MCF 10A (cell line): Measurements from ENCODE around the gene OXSR1. TPM values are rescaled to one million over a fixed set of nuclear protein-coding genes. Genes with fewer than 3 reads are reported as not detected.

Experiments used
- BruUV-seq: library from RNA; stranded (reverse); fragments of 400-500 nt; replicated peaks from 2 replicates; lab custom pipeline; 2021; lab: Mats Ljungman, UMichigan
- CTCF ChIA-PET: fragments of 300-600 bp; sonication (Branson Sonifier 250); formaldehyde crosslinking; extraction: SDS; loops from one replicate; lab custom pipeline; 2021; ENCODE audit warnings: antibody characterized with exemption, inconsistent platforms; lab: Yijun Ruan, JAX
- POLR2A ChIA-PET: fragments of 300-600, 350-650 bp; sonication (Branson Sonifier 250); formaldehyde crosslinking; extraction: SDS; loops from one replicate; lab custom pipeline; 2020; ENCODE audit warnings: antibody characterized with exemption, inconsistent platforms; lab: Yijun Ruan, JAX
- DNase-seq: peaks from one replicate; pipeline ENCODE4 v3.0.0-alpha.2; 2018; ENCODE audit not compliant: unreplicated experiment
- H3K27ac Mint-ChIP-seq: one replicate; pipeline ENCODE4 v1.8.0; 2022; ENCODE audit warnings: mild to moderate bottlenecking, low read depth, mixed read lengths; ENCODE audit not compliant: unreplicated experiment
- H3K27me3 Mint-ChIP-seq: one replicate; pipeline ENCODE4 v1.8.0; 2022; ENCODE audit warnings: mixed read lengths; ENCODE audit not compliant: insufficient read depth, unreplicated experiment
- H3K36me3 Mint-ChIP-seq: one replicate; pipeline ENCODE4 v1.8.0; 2022; ENCODE audit warnings: mild to moderate bottlenecking, moderate library complexity, mixed read lengths; ENCODE audit not compliant: insufficient read depth, unreplicated experiment
- H3K4me1 Mint-ChIP-seq: one replicate; pipeline ENCODE4 v1.8.0; 2022; ENCODE audit warnings: mixed read lengths; ENCODE audit not compliant: insufficient read depth, unreplicated experiment
- H3K4me3 Mint-ChIP-seq: one replicate; pipeline ENCODE4 v1.8.0; 2022; ENCODE audit warnings: mild to moderate bottlenecking, moderate library complexity, mixed read lengths; ENCODE audit not compliant: unreplicated experiment
- H3K9me3 Mint-ChIP-seq: one replicate; pipeline ENCODE4 v1.8.0; 2022; ENCODE audit warnings: mixed read lengths; ENCODE audit not compliant: unreplicated experiment
- intact Hi-C: fragments of 100-400 bp; cut with micrococcal nuclease; formaldehyde crosslinking; loops from 2 replicates; pipeline ENCODE4 v1.14.1; 2022
- total RNA-seq: library from RNA; stranded (reverse); gene quantifications from 2 replicates; pipeline ENCODE4 v1.2.3, GENCODE V29; 2022
- TF ChIP-seq, protein P1 (sequence below): fragments of 200-600 bp; IDR thresholded peaks from one replicate; pipeline ENCODE4 v1.8.0; 2022; ENCODE audit warnings: antibody characterized with exemption, mild to moderate bottlenecking; ENCODE audit not compliant: unreplicated experiment

OXSR1 gene
- total RNA-seq, 1 experiment from 2014 or later, result 75.5 TPM

DNA sequence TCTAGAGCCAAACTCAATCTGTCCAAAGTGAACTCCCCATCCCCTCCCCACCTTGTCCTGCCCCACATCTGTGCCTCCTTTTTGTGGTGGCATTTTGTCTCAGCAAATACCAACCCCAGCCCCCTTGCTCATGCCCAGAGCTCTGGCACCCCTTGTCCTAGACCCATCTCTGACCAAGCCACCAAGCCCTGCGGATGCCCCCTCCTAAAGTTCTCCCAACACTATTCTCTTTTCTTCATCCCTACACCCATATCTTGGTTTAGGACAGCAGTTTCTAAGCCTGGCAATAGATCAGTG lies 46.1 kb upstream of the OXSR1 start:
- Mint-ChIP-seq H3K27ac (no peak overlapping the region), H3K9me3 (no peaks in the 10 kb centered on the region), H3K4me3 (no peak overlapping the region), H3K36me3 (peaks cover 34% of the 10 kb centered on the region), H3K4me1 (no peaks in the 10 kb centered on the region), H3K27me3 (peaks cover 12% of the 10 kb centered on the region)
- CTCF ChIA-PET, result interaction anchor here (0.5 to 4.4 kb wide), 16 partner anchors 10 to 264 kb away, joined by 3 to 33 read pairs (median 4); partner anchors contain the start of gene XYLB
- DNase-seq, result no peak
- intact Hi-C loops, result loop anchor here (5.0 kb wide), 1 partner anchor 228 kb away; the partner anchor contains the start of gene XYLB
- TF ChIP-seq, protein P1, sequence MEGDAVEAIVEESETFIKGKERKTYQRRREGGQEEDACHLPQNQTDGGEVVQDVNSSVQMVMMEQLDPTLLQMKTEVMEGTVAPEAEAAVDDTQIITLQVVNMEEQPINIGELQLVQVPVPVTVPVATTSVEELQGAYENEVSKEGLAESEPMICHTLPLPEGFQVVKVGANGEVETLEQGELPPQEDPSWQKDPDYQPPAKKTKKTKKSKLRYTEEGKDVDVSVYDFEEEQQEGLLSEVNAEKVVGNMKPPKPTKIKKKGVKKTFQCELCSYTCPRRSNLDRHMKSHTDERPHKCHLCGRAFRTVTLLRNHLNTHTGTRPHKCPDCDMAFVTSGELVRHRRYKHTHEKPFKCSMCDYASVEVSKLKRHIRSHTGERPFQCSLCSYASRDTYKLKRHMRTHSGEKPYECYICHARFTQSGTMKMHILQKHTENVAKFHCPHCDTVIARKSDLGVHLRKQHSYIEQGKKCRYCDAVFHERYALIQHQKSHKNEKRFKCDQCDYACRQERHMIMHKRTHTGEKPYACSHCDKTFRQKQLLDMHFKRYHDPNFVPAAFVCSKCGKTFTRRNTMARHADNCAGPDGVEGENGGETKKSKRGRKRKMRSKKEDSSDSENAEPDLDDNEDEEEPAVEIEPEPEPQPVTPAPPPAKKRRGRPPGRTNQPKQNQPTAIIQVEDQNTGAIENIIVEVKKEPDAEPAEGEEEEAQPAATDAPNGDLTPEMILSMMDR, result no peak
- no TSS peak for BruUV-seq
- POLR2A ChIA-PET, result interaction anchor here (1.2 to 1.8 kb wide), 3 partner anchors 9 to 128 kb away, joined by 3 to 8 read pairs (median 7); partner anchors contain the start of gene ACAA1

DNA sequence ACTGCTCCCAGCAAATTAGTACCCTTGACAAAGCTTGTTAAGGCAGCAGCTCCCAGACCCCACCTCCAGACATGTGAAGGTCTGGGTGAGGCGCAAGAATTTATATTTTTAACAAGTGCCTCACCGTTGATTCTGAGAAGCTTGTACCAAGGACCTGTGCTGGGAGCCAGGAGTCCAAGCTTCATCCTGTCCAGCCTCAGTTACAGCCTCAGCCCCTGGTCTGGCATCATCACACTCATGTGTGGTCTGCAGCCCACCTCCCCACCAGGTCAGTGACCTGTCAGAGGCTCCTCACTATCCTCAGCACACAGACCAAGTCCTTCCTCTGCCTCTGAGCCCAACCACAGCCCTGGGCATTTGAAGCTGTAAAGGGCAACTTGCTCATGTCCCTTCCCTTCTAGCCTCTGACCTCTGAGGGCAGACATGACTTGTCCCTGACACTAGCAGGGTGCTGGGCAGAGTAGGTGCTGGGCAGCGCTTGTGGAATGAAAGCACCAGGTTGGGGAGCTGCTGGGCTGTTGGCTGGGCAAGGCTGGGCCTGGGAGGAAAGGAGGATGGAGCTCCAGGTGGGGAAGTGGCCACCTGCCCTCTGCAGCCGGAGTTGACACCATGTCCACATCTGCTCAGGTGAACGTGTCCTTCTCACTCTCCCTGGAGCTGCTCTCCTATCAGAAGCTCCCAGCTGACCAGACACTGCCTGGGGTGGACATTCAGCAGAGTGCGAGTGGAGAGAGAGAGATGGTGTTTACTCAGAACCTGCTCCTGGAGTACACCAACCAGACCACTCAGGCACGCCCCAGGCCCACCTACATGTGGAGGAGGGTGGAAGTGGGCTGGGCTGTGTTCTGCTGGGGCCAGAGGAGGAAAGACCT lies 45.3 kb upstream of the OXSR1 start:
- Mint-ChIP-seq H3K9me3 (no peaks in the 10 kb centered on the region), H3K4me3 (no peak overlapping the region), H3K27ac (no peak overlapping the region), H3K27me3 (peaks cover 9% of the 10 kb centered on the region), H3K4me1 (peaks cover 5% of the 10 kb centered on the region), H3K36me3 (peaks cover 39% of the 10 kb centered on the region)
- CTCF ChIA-PET, result interaction anchor here (0.5 to 4.4 kb wide), 11 partner anchors 11 to 358 kb away, joined by 3 to 33 read pairs (median 4); partner anchors contain the start of gene XYLB
- POLR2A ChIA-PET, result interaction anchor here (0.5 to 2.0 kb wide), 4 partner anchors 8 to 130 kb away, joined by 3 to 6 read pairs (median 3); partner anchors contain the start of gene ACAA1
- intact Hi-C loops, result loop anchor here (5.0 kb wide), 1 partner anchor 227 kb away; the partner anchor contains the start of gene XYLB
- BruUV-seq, result no TSS peak
- TF ChIP-seq, protein P1, result no peak
- no peak for DNase-seq

DNA sequence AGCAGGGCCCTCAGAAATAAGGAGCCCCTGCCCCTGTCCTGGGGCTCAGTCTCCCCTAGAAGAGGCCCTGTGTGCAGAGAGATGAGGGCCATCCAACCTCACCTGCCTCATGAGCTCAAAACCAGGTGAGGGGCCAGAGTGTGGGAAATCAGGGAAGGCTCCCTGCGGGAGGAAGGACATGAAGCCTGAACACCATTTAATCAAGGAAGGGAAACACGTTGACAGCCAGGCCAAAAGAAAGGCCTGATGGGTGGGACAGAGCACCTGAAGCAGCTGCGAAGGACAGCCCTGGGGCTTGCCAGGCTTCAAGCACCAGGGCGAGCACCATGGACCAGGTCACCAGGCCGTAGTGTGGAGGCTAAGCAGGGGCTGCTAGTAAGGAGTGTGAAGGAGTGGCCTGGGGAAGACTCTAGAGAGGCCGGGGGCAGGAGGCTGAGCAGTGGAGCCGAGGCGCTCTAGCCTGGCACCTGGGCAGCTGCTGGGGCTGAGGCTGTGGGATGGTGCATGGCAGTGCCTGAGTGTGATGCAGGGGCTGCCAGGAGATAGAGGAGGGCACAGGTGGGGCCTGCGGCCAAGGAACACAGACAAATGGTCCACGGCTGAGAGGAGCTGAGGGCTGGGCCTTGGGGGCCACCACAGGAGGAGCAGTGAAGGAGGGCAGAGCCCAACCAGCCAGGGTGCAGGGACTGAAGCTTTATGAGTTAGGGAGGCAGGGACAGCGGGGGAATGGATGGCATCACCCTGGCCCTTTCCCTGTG lies 44.5 kb upstream of the OXSR1 start:
- TF ChIP-seq, protein P1, result no peak
- no peak for DNase-seq
- Mint-ChIP-seq H3K27ac (no peak overlapping the region), H3K4me3 (no peak overlapping the region), H3K36me3 (peaks cover 47% of the 10 kb centered on the region), H3K4me1 (peaks cover 13% of the 10 kb centered on the region), H3K27me3 (peaks cover 1% of the 10 kb centered on the region), H3K9me3 (no peaks in the 10 kb centered on the region)
- ChIA-PET POLR2A (interaction anchor here (0.6 to 2.0 kb wide), 2 partner anchors 16 to 33 kb away, joined by 3 to 6 read pairs; partner anchors contain the start of gene ACAA1), CTCF (interaction anchor here (0.6 to 4.4 kb wide), 6 partner anchors 10 to 224 kb away, joined by 3 to 33 read pairs (median 5); partner anchors contain the start of gene XYLB)
- BruUV-seq, result no TSS peak
- intact Hi-C loops, result no loop called here
